HL-60 (cell line): ENCODE measurements around the gene CNTNAP2.

Experiments used
- DNase-seq, 2 experiments: peaks; one replicate each; pipeline ENCODE4 v3.0.0-alpha.2; 2010 to 2020; ENCODE audit warnings: low read depth in 1 of 2, low spot score in 1 of 2
- H3K27ac ChIP-seq: fragments of 250-450 bp; sonication (Bioruptor Pico); replicated peaks from 2 replicates; pipeline ENCODE4 v1.5.1; 2020; ENCODE audit warnings: mild to moderate bottlenecking, moderate library complexity
- H3K27me3 ChIP-seq: fragments of 250-450 bp; sonication (Bioruptor Pico); 2 replicates; pipeline ENCODE4 v1.5.1; 2021; ENCODE audit warnings: mild to moderate bottlenecking, moderate library complexity; ENCODE audit not compliant: insufficient read depth, poor library complexity, severe bottlenecking
- H3K4me3 ChIP-seq: replicated peaks from 2 replicates; pipeline ENCODE4 v1.5.1; 2011; ENCODE audit warnings: mild to moderate bottlenecking, control low read depth, low read length; ENCODE audit not compliant: insufficient read depth
- GABPA ChIP-seq: IDR thresholded peaks from 2 replicates; pipeline ENCODE4 v1.6.1; 2012; ENCODE audit warnings: low read depth
- POLR2AphosphoS5 ChIP-seq: IDR thresholded peaks from 2 replicates; pipeline ENCODE4 v1.6.1; 2012; ENCODE audit warnings: low read depth
- SPI1 ChIP-seq: IDR thresholded peaks from 2 replicates; pipeline ENCODE4 v1.6.1; 2012; ENCODE audit warnings: low read depth, mild to moderate bottlenecking, borderline replicate concordance
- TF ChIP-seq, protein P1 (sequence below): IDR thresholded peaks from 2 replicates; pipeline ENCODE4 v1.6.1; 2012; ENCODE audit warnings: low read depth; ENCODE audit not compliant: insufficient replicate concordance
- TF ChIP-seq, protein P2 (sequence below): IDR thresholded peaks from one replicate; pipeline ENCODE4 v1.5.1; 2011; ENCODE audit warnings: low read length, control low read depth, inconsistent platforms; ENCODE audit not compliant: insufficient read depth

Gene CNTNAP2

DNA sequence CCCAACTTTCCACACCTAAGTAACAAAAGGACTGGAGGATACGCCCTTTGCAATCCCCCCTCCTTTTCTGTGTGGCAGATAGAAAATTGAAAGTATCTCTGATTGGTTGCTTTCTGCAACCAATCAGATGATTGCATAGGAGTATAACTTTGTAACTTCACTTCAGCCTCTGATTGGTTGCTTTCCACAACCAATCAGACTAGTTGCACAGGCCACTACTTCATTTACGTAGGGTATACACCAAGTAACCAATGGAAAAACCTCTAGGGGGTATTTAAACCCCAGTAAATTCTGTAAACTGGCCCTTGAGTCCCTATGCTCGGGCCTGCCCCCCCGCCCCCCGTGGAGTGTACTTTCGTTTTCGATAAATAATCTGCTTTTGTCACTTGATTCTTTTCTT is 1080.4 kb downstream of the CNTNAP2 start:
- Histone ChIP-seq H3K27me3 (no peaks in the 10 kb centered on the region), H3K27ac (no peak overlapping the region), H3K4me3 (no peak overlapping the region)
- DNase-seq: no peak
- TF ChIP-seq, protein P1, sequence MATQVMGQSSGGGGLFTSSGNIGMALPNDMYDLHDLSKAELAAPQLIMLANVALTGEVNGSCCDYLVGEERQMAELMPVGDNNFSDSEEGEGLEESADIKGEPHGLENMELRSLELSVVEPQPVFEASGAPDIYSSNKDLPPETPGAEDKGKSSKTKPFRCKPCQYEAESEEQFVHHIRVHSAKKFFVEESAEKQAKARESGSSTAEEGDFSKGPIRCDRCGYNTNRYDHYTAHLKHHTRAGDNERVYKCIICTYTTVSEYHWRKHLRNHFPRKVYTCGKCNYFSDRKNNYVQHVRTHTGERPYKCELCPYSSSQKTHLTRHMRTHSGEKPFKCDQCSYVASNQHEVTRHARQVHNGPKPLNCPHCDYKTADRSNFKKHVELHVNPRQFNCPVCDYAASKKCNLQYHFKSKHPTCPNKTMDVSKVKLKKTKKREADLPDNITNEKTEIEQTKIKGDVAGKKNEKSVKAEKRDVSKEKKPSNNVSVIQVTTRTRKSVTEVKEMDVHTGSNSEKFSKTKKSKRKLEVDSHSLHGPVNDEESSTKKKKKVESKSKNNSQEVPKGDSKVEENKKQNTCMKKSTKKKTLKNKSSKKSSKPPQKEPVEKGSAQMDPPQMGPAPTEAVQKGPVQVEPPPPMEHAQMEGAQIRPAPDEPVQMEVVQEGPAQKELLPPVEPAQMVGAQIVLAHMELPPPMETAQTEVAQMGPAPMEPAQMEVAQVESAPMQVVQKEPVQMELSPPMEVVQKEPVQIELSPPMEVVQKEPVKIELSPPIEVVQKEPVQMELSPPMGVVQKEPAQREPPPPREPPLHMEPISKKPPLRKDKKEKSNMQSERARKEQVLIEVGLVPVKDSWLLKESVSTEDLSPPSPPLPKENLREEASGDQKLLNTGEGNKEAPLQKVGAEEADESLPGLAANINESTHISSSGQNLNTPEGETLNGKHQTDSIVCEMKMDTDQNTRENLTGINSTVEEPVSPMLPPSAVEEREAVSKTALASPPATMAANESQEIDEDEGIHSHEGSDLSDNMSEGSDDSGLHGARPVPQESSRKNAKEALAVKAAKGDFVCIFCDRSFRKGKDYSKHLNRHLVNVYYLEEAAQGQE: no peak
- TF ChIP-seq SPI1: no peak
- TF ChIP-seq GABPA: no peak
- TF ChIP-seq POLR2AphosphoS5: no peak
- TF ChIP-seq, protein P2, sequence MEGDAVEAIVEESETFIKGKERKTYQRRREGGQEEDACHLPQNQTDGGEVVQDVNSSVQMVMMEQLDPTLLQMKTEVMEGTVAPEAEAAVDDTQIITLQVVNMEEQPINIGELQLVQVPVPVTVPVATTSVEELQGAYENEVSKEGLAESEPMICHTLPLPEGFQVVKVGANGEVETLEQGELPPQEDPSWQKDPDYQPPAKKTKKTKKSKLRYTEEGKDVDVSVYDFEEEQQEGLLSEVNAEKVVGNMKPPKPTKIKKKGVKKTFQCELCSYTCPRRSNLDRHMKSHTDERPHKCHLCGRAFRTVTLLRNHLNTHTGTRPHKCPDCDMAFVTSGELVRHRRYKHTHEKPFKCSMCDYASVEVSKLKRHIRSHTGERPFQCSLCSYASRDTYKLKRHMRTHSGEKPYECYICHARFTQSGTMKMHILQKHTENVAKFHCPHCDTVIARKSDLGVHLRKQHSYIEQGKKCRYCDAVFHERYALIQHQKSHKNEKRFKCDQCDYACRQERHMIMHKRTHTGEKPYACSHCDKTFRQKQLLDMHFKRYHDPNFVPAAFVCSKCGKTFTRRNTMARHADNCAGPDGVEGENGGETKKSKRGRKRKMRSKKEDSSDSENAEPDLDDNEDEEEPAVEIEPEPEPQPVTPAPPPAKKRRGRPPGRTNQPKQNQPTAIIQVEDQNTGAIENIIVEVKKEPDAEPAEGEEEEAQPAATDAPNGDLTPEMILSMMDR: no peak

DNA sequence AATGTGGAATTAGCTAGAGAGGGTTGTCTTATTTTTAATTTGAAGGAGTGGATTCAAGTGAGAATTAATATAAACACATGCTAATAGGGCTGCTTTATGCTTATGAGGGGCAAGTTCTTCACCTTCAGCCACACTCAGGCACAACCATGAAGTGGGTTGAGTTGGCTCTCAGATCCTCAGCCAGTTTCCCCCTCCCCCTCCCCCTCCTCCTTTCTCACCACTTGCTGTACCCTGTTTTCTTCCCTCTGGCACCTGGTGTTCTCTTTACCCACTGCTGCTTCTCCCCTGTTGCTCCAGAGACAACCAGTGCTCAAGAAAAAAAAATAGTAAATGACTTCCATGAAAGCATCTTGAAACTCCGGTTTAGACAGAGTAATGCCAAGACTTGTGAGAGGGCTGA is 1083.3 kb downstream of the CNTNAP2 start:
- TF ChIP-seq, protein P1: no peak
- TF ChIP-seq POLR2AphosphoS5: no peak
- Histone ChIP-seq H3K4me3 (no peak overlapping the region), H3K27ac (no peak overlapping the region), H3K27me3 (no peaks in the 10 kb centered on the region)
- DNase-seq: no peak

DNA sequence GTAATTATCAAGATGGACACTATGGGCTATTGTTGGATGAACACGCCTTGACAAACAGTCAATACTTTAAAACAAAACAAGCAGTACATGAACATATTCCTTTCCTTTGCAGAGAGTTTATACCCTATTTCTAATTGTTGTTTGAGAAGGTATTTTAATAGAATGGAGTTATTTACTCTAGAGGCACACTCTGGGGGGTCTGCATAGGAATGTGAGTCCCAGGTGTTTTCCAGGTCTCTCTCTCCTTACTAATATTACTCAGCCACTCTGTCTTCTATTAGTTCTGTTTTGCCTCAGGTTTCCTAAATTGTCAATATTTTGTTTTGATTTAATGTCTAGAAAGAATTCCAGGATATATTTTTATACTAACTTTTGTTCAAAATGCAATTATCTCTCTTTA is 1091.4 kb downstream of the CNTNAP2 start:
- TF ChIP-seq GABPA (no peak), SPI1 (no peak), POLR2AphosphoS5 (no peak)
- TF ChIP-seq, protein P2: no peak
- TF ChIP-seq, protein P1: no peak
- no peak for DNase-seq
- Histone ChIP-seq H3K27me3 (no peaks in the 10 kb centered on the region), H3K27ac (no peak overlapping the region), H3K4me3 (no peak overlapping the region)

DNA sequence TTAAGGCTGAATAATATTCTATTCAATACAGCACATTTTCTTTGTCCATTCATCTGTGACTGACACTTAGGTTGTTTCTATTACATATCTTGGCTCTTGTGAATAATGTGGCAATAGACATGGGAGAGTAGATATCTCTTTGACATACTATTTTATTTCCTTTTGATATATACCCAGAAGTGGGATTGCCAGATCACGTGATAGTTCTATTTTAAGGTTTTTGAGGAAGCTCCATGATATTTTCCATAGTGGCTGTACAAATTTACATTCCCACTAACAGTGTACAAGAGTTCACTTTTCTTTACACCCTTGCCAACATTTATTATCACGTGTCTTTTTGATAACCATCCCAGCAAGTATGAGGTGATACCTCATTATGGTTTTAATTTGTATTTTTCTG is 1114.7 kb downstream of the CNTNAP2 start:
- Histone ChIP-seq H3K27me3 (no peaks in the 10 kb centered on the region), H3K4me3 (no peak overlapping the region), H3K27ac (no peak overlapping the region)
- no peak for DNase-seq
- TF ChIP-seq GABPA (no peak), SPI1 (no peak), POLR2AphosphoS5 (no peak)
- TF ChIP-seq, protein P1: no peak
- TF ChIP-seq, protein P2: no peak
